Body of pancreas (tissue), 4 donors: Measurements from ENCODE around the gene AK9. TPM values are rescaled to one million over a fixed set of nuclear protein-coding genes. Genes with fewer than 3 reads are reported as not detected.

Experiments used
- ATAC-seq: fragments of 150-250 bp; one replicate; pipeline ENCODE4 v1.9.1; 2016
- DNase-seq, 4 donors: peaks; one replicate each; pipeline ENCODE4 v3.0.0-alpha.2; 2019
- H3K27ac ChIP-seq, 4 donors: fragments of 200-600 bp; sonication (generic); 1 replicate in 3 of 4; 2 replicates in 1 of 4; pipeline versions ENCODE4 v1.5.1 to v1.6.1; 2016 to 2019; ENCODE audit warnings: mild to moderate bottlenecking in 1 of 4, mixed read lengths in 1 of 4, moderate library complexity in 1 of 4
- H3K27me3 ChIP-seq, 2 donors: fragments of 200-600 bp; sonication (generic); one replicate each; pipeline ENCODE4 v1.6.0; 2016; ENCODE audit warnings: mild to moderate bottlenecking in 1 of 2
- H3K36me3 ChIP-seq, 2 donors: fragments of 200-600 bp; sonication (generic); replicated peaks in 1 of 2; 2 replicates each; pipeline ENCODE4 v1.5.1; 2016; ENCODE audit warnings: low read depth in 2 of 2; ENCODE audit not compliant: insufficient read depth in 1 of 2
- H3K4me1 ChIP-seq: fragments of 200-600 bp; sonication (generic); one replicate; pipeline ENCODE4 v1.6.0; 2016
- H3K4me3 ChIP-seq, 2 donors: fragments of 200-600 bp; sonication (generic); 1 replicate in 1 of 2; 2 replicates in 1 of 2; pipeline ENCODE4 v1.5.1; 2016 to 2019
- H3K9me3 ChIP-seq, 3 donors: fragments of 200-600 bp; sonication (generic); 1 replicate in 2 of 3; 2 replicates in 1 of 3; pipeline ENCODE4 v1.5.1; 2016
- CTCF ChIP-seq, 7 experiments: fragments of 450-650 bp in 4 of 7; fragments of 200-600 bp in 3 of 7; sonication (generic) in 3 of 7; IDR thresholded peaks; one replicate each; pipeline ENCODE4 v1.5.1; 2016 to 2019; ENCODE audit warnings: antibody characterized with exemption in 7 of 7
- POLR2A ChIP-seq, 3 donors: fragments of 450-650 bp; IDR thresholded peaks; one replicate each; pipeline ENCODE4 v1.6.1; 2016; ENCODE audit warnings: antibody characterized with exemption in 3 of 3, mild to moderate bottlenecking in 2 of 3
- WGBS, 2 donors: methylation state at CpG; one replicate each; pipeline ENCODE4 v1.1.5; 2017; 5-methylcytosine and 5-hydroxymethylcytosine counted together
- intact Hi-C: fragments of 100-400 bp; cut with DNase I; formaldehyde crosslinking; loops from one replicate; pipeline ENCODE4 v1.15.1; 2023
- total RNA-seq, 2 donors: library from RNA; depleted of rRNA; stranded (reverse); fragments of >200 nt; gene quantifications; one replicate each; pipeline ENCODE4 v1.1.0, GENCODE V29; 2016

Gene AK9
- total RNA-seq, 2 donors from 2014 or later: 9.6 to 20.1 TPM

DNA sequence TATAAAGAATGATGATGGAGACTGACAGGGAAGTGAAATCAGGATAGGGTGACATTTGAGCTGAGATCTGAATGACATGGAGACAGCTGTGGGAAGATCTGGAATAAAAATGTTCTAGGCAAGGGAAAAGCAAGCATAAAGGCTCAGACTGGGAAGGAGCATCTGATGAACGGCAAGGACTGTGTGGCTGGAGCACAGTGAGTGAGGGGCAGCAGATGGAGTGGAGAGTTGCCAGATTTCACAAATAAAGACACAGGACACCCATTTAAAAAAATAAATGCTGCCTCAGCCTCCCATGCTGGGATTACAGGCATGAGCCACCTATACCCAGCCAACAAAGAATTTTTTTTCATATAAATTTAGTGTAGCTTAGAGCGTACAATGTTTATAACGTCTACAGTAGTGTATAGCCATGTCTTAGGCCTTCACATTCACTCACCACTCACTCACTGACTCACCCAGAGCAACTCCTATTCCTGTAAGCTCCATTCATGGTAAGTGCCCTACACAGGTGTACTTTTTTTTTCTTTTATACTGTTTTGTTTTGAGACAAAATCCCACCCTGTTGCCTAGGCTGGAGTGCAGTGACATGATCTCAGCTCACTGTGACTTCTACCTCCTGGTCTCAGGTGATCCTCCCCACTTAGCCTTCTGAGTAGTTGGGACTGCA is 205.6 kb downstream of the AK9 start:
- TF ChIP-seq POLR2A (IDR thresholded peaks at IDR 0.05) (no peak), CTCF (IDR thresholded peaks at IDR 0.05) (no peak)
- Histone ChIP-seq H3K4me3 (no peak overlapping the region), H3K36me3 (peaks cover 0 to 2% of the 10 kb centered on the region in 2 donors), H3K9me3 (no peaks in the 10 kb centered on the region), H3K27ac (no peak overlapping the region), H3K4me1 (peaks cover 21% of the 10 kb centered on the region), H3K27me3 (no peaks in the 10 kb centered on the region)
- ATAC-seq: no peak
- DNase-seq: no peak
- intact Hi-C loops: no loop called here
- 74 to 82% methylated on average over 3 of the region's 3 CpGs for WGBS, 2 donors

GRCh38 chr6:109484122-109484521 is 206.9 kb downstream of the AK9 start:
- ATAC-seq: no peak
- Histone ChIP-seq H3K36me3 (peaks cover 0 to 2% of the 10 kb centered on the region in 2 donors), H3K27me3 (no peaks in the 10 kb centered on the region), H3K27ac (peak overlapping the region in 1 of 4 donors; percentile 12), H3K9me3 (no peaks in the 10 kb centered on the region), H3K4me3 (peak overlapping the region in 1 of 2 donors; percentile 8), H3K4me1 (peaks cover 33% of the 10 kb centered on the region)
- intact Hi-C loops: no loop called here
- 41 to 53% methylated on average over 3 of the region's 3 CpGs for WGBS, 2 donors
- no peak for DNase-seq
- TF ChIP-seq CTCF (IDR thresholded peaks at IDR 0.05): no peak
- no peak for TF ChIP-seq POLR2A (IDR thresholded peaks at IDR 0.05)

DNA sequence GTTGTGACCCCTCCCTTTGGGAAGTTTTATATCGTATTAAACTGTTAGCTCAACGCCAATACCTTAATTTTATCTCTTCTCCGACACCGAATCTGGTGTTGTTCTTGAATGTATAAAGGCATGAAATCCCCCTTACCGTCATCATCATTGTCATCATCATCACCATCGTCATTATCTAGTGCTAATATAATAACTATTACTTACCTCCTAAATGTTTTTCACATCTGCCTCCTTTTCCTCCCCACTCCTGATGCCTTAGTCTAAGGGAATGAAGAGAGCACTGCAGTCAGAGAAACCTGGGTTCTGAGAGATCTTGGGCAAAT is 207.3 kb downstream of the AK9 start:
- peak overlapping the region in 1 of 2 donors; percentile 8 for H3K4me3 ChIP-seq
- peaks cover 0 to 2% of the 10 kb centered on the region in 2 donors for H3K36me3 ChIP-seq
- no peak for DNase-seq
- H3K27me3 ChIP-seq: no peaks in the 10 kb centered on the region
- TF ChIP-seq CTCF (IDR thresholded peaks at IDR 0.05) (no peak), POLR2A (IDR thresholded peaks at IDR 0.05) (no peak)
- 2% methylated on average over 6 of the region's 6 CpGs for WGBS, 2 donors
- ATAC-seq: no peak
- peak overlapping the region in 2 of 4 donors; percentile 12 to 22 for H3K27ac ChIP-seq
- no peaks in the 10 kb centered on the region for H3K9me3 ChIP-seq
- intact Hi-C loops: no loop called here
- peaks cover 37% of the 10 kb centered on the region for H3K4me1 ChIP-seq

- Histone ChIP-seq H3K4me1 (peaks cover 43% of the 10 kb centered on the region), H3K4me3 (peak within 1 kb of the TSS; percentile 91 to 97), H3K36me3 (peaks cover 0 to 2% of the 10 kb centered on the region in 2 donors), H3K27me3 (no peaks in the 10 kb centered on the region), H3K27ac (peak within 1 kb of the TSS; percentile 44 to 85 (median 78)), H3K9me3 (no peaks in the 10 kb centered on the region)
- DNase-seq (peak; percentile 91 to 93 (median 92)), ATAC-seq (peak; percentile 93)
- TF ChIP-seq CTCF (IDR thresholded peaks at IDR 0.05): no peak
- TF ChIP-seq POLR2A (IDR thresholded peaks at IDR 0.05): peak; percentile 63 to 75 (median 74)
- intact Hi-C loops: no loop called here
- 0% methylated on average over 7 to 36 of the region's 97 CpGs for WGBS, 2 donors
These were observed 207.9 kb downstream of the AK9 start, which contains the start of gene ZBTB24 for GRCh38 chr6:109482905-109483734. Gene ZBTB24 (minus strand): TSS chr6:109483219. CDS start chr6:109482026, 1,193 bp downstream.
